Uterus (tissue), 4 donors: ENCODE data around the gene RAB7A. TPM values are rescaled to one million over a fixed set of nuclear protein-coding genes. Genes with fewer than 3 reads are reported as not detected.

ENCODE experiments used
- DNase-seq, 2 donors: peaks; one replicate each; pipeline ENCODE4 v3.0.0-alpha.2; 2019 to 2020
- H3K27ac ChIP-seq, 2 donors: fragments of 200-600 bp; sonication (generic); 1 replicate in 1 of 2; 2 replicates in 1 of 2; pipeline ENCODE4 v1.5.1; 2016 to 2018
- H3K27me3 ChIP-seq, 2 donors: fragments of 200-600 bp; sonication (generic); one replicate each; pipeline ENCODE4 v1.5.1; 2018 to 2019; ENCODE audit warnings: control low read depth in 1 of 2
- H3K36me3 ChIP-seq, 2 donors: fragments of 200-600 bp; sonication (generic); one replicate each; pipeline ENCODE4 v1.5.1; 2019; ENCODE audit warnings: control low read depth in 1 of 2
- H3K4me1 ChIP-seq, 2 donors: fragments of 200-600 bp; sonication (generic); one replicate each; pipeline ENCODE4 v1.5.1; 2018 to 2019; ENCODE audit warnings: control low read depth in 1 of 2
- H3K4me3 ChIP-seq, 2 donors: fragments of 200-600 bp; sonication (generic); 1 replicate in 1 of 2; 2 replicates in 1 of 2; pipeline ENCODE4 v1.5.1; 2018 to 2019; ENCODE audit warnings: mild to moderate bottlenecking in 1 of 2
- H3K9me3 ChIP-seq, 2 donors: fragments of 200-600 bp; sonication (generic); one replicate each; pipeline ENCODE4 v1.5.1; 2019; ENCODE audit warnings: control low read depth in 1 of 2
- CTCF ChIP-seq, 4 experiments: fragments of 200-600 bp in 2 of 4; fragments of 450-650 bp in 2 of 4; sonication (generic) in 2 of 4; IDR thresholded peaks; one replicate each; pipeline ENCODE4 v1.5.1; 2016 to 2019; ENCODE audit warnings: antibody characterized with exemption in 4 of 4, mild to moderate bottlenecking in 2 of 4, moderate library complexity in 1 of 4
- POLR2A ChIP-seq, 2 donors: fragments of 450-650 bp; IDR thresholded peaks; one replicate each; pipeline ENCODE4 v1.6.1; 2016; ENCODE audit warnings: antibody characterized with exemption in 2 of 2, mild to moderate bottlenecking in 1 of 2, moderate library complexity in 1 of 2
- intact Hi-C: fragments of 100-400 bp; cut with DNase I; formaldehyde crosslinking; loops from one replicate; pipeline ENCODE4 v1.15.1; 2023; ENCODE audit warnings: low total_unique reads
- total RNA-seq, 4 donors: library from RNA; depleted of rRNA in 3 of 4; stranded (reverse); fragments of >200 nt in 3 of 4; gene quantifications; one replicate each; pipeline versions ENCODE4 v1.1.0 to v1.2.4, GENCODE V29; 2014 to 2023
- donor health status: DM: yes; HTN: yes; CAD: no.

Gene RAB7A
- total RNA-seq, 4 donors from 2014 or later: 32.8 to 224 (median 70.6) TPM

GRCh38 chr3:128740621-128741020 is 14.6 kb downstream of the RAB7A start:
- Histone ChIP-seq H3K36me3 (no peaks in the 10 kb centered on the region), H3K4me1 (no peaks in the 10 kb centered on the region), H3K27me3 (no peaks in the 10 kb centered on the region), H3K4me3 (no peak overlapping the region), H3K27ac (no peak overlapping the region), H3K9me3 (no peaks in the 10 kb centered on the region)
- no peak for DNase-seq
- TF ChIP-seq CTCF (IDR thresholded peaks at IDR 0.05): no peak
- TF ChIP-seq POLR2A (IDR thresholded peaks at IDR 0.05): no peak
- intact Hi-C loops: no loop called here

GRCh38 chr3:128742821-128743594 is 17.0 kb downstream of the RAB7A start:
- H3K27me3 ChIP-seq: no peaks in the 10 kb centered on the region
- H3K9me3 ChIP-seq: no peaks in the 10 kb centered on the region
- no peaks in the 10 kb centered on the region for H3K36me3 ChIP-seq
- intact Hi-C loops: no loop called here
- H3K4me3 ChIP-seq: no peak overlapping the region
- no peaks in the 10 kb centered on the region for H3K4me1 ChIP-seq
- no peak for TF ChIP-seq CTCF (IDR thresholded peaks at IDR 0.05)
- no peak for TF ChIP-seq POLR2A (IDR thresholded peaks at IDR 0.05)
- H3K27ac ChIP-seq: no peak overlapping the region
- no peak for DNase-seq

DNA sequence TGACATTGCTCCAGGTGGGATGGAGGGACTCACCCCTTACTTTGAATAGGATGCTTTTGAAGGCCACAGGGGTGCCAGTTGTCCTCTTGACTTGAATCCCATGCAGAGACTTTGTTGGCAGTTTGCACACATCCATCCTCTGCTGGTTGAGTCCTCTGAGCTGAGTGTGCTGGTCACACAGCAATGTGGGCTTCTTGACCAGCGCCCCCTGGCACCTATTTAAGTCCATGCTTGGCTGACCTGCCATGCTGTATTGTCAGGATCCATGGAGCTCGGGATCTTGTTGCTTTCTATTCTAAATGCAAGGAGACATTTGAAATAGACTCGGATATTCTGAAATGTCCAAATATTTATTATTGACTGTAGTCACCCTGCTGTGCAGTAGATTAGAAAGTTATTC is 19.8 kb downstream of the RAB7A start:
- no peaks in the 10 kb centered on the region for H3K27me3 ChIP-seq
- H3K4me1 ChIP-seq: no peaks in the 10 kb centered on the region
- no peak overlapping the region for H3K4me3 ChIP-seq
- H3K27ac ChIP-seq: no peak overlapping the region
- intact Hi-C loops: no loop called here
- no peaks in the 10 kb centered on the region for H3K36me3 ChIP-seq
- DNase-seq: no peak
- H3K9me3 ChIP-seq: no peaks in the 10 kb centered on the region
- TF ChIP-seq CTCF (IDR thresholded peaks at IDR 0.05) (no peak), POLR2A (IDR thresholded peaks at IDR 0.05) (no peak)

DNA sequence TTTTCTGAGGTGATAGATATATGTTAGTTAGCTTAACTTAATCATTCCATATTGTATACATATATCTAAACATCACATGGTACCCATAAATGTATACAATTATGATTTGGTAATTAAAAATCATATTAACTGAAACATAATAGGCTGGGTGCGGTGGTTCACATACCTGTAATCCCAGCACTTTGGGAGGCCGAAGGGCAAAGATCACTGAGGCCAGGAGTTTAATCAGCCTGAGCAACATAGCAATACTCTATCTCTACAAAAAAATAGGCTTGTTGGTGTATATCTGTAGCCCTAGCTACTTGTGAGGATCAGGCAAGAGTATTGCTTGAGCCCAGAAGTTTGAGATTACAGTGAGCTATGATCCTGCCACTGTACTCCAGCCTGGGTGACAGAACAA is 20.9 kb downstream of the RAB7A start:
- H3K4me1 ChIP-seq: no peaks in the 10 kb centered on the region

More for the DNA sequence above, 20.9 kb downstream of the RAB7A start:
- Histone ChIP-seq H3K36me3 (no peaks in the 10 kb centered on the region), H3K27me3 (no peaks in the 10 kb centered on the region), H3K4me3 (no peak overlapping the region), H3K27ac (no peak overlapping the region), H3K9me3 (no peaks in the 10 kb centered on the region)
- no peak for DNase-seq
- intact Hi-C loops: no loop called here
- no peak for TF ChIP-seq CTCF (IDR thresholded peaks at IDR 0.05)
- no peak for TF ChIP-seq POLR2A (IDR thresholded peaks at IDR 0.05)
